SW 1271 (cell line): Measurements from ENCODE around the gene SMAD5.

Experiments
- DNase-seq, 2 experiments: peaks; one replicate each; lab custom pipeline; 2025; lab: John Stamatoyannopoulos, UW

Gene SMAD5

DNA sequence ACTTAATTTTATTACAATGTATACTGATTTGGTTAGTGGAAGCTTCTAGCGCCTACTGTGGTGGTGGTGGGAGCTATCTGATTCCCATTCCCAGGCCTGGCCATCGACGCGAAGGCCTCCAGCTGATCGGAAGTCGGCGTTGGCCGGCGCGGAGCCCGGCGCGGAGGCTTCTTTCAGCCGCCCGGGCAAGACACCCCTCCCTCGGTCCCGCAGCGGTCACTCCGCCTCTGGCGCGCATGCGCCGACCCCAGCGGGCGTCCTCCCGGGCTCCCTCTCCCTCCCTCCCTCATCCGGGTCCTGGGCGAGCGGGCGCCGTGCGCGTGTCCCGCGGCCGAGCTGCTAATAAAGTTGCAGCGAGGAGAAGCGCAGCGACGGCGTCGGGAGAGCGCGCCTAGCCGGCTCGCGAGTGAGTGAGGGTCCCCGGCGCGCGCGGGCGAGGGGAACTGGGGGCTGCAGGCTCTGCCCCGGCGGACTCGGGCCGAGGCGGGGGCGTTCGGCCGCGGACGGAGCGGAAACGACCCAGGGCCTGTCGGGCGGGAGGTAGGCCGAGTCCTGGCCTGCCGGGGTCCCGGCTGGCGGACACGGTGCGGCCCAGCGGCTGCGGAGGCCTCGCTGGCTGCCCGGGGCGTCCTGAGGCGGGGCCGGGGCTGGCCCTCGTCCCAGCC is at the start of gene SMAD5:
Gene SMAD5 (plus strand): TSS at position 289 of the 665 bp plus-strand sequence. CDS start 20,916 bp downstream, outside the sequence.
- DNase-seq: peak; percentile 73 to 91

DNA sequence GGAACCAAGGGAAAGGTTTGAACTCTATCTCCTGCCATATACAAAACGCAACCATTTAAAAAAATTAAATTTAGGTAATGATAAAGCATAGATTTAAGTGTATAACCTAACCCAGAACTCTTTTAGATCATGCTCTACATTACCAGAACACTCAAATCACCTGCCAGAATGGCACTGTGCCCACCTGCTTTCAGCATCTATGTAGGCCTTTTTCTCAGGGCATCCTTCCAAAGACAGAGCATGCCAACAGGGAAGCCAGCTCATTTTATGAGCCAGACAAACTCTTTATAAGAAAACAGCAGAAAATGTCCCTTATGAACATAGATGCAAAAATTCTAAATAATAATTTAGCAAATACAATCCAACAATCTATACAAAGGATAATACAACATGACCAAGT is 47.9 kb upstream of the SMAD5 start:
- no peak for DNase-seq

DNA sequence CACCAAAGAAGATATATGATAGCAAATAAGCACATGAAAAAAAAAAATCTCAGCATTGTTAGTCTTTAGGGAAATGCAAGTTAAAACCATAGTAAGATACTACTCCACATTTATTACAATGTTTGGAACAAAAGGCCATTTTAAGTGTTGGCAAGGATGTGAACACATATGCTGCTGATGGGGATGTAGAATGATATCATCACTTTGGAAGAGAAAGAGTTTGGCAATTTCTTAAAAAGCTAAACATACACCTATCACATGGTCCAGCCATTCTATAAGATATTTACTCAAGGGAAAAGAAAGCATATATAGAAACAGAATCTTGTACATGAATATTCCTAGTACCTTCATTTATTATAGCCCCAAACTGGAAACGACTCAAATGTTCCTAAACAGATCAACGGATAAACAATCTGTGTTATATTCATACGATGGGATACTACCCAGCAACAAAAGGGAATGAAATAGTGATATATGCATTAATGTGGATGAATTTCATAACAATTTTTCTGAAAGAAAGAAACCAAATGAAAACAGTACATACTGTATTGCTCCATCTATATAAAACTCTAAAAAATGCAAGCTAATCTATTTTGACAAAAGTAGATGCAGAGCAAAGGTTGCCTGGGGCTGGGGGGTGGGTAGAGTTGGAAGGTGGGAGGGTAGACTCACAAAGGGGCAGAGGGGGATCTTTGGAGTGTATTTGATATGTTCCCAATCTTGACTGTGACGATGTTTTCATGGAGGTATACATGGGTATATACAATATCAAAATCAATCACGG is 45.7 kb upstream of the SMAD5 start:
- DNase-seq: no peak

GRCh38 chr5:136087961-136088871 is 44.4 kb upstream of the SMAD5 start:
- DNase-seq: no peak

- no peak for DNase-seq
Observed at GRCh38 chr5:136089791-136090190, 42.9 kb upstream of the SMAD5 start.

- DNase-seq: no peak
Observed at GRCh38 chr5:136090319-136090718, 42.3 kb upstream of the SMAD5 start.

DNA sequence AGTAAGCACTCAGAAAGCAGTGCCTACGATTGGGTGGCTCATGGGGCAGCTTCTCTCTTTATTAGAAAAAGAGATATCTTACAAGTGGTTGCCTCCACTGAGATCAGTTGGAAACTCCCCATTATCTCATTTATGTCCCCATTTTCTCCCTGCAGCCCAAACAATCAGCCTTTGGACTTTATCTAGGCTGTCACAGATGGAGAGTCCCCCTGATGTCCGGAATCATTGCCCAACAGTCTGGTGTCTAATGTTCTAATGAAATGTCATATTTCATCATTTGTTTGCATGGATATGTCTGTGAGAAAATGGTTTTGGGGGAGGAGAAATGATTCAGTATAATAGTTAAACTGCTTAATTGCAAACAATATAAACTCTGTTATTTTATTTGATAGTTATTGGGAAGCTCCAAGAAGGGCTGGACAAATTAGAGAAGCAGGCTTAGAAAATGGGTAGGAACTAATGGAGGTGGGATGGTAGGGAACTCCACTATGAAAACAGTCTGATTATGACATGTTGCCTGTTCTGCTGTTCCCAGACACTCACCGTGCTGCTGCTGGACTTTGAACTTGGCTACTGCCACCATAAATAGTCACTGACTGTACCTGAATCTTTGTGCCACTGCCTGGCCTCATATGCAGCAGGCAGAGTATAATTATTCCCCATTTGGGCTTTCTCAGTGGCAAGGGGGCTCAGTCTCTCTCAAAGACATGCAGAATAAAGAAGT is 38.3 kb upstream of the SMAD5 start:
- no peak for DNase-seq

GRCh38 chr5:136094913-136095641 is 37.6 kb upstream of the SMAD5 start:
- no peak for DNase-seq

- DNase-seq: no peak
Observed at GRCh38 chr5:136098176-136098575, 34.5 kb upstream of the SMAD5 start.

GRCh38 chr5:136099870-136100269 is 32.8 kb upstream of the SMAD5 start:
- DNase-seq: no peak

DNA sequence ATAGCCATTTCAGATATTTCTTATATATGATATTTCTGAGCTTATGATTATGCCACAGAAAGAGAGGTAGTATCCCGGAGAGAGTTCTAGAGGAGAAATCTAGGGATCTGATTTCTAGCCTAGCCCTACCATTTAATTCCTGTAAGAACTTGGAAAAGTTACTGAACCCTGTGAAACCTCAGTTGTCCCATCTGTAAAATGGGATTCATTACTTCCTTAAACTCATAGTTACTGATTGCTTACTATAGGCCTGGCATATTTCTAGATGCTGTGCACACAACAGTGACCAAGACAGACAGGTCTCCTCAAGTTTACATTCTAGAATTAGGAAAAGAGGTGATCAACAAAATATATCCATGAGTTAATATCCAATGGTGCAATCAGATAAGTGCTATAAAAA is 30.8 kb upstream of the SMAD5 start:
- DNase-seq: no peak

GRCh38 chr5:136103118-136103517 is 29.5 kb upstream of the SMAD5 start:
- no peak for DNase-seq

GRCh38 chr5:136104306-136104965 is 28.2 kb upstream of the SMAD5 start:
- no peak for DNase-seq

- DNase-seq: no peak
Observed at GRCh38 chr5:136106351-136107031, 26.2 kb upstream of the SMAD5 start.

GRCh38 chr5:136108180-136108611 is 24.4 kb upstream of the SMAD5 start:
- DNase-seq: no peak

DNA sequence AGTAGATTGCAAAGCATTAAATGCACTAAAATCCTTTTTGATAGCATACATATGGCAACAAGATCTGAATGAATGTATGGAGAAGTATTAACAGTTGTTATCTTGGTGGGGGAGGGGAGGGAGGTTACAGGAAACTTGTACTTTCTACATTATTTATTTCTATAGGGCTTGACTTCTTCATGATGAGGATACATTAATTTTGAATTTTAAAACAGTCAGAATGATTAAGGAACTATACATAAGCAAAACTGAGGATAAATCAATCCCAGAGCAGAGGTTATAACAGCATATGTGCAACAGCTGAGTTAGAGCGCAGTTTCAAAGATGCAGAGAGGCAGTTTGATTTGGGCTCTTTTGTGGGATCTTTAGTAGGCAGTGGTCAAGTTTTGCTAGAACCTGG is 23.9 kb upstream of the SMAD5 start:
- no peak for DNase-seq

GRCh38 chr5:136109453-136110135 is 23.1 kb upstream of the SMAD5 start:
- DNase-seq: no peak

DNA sequence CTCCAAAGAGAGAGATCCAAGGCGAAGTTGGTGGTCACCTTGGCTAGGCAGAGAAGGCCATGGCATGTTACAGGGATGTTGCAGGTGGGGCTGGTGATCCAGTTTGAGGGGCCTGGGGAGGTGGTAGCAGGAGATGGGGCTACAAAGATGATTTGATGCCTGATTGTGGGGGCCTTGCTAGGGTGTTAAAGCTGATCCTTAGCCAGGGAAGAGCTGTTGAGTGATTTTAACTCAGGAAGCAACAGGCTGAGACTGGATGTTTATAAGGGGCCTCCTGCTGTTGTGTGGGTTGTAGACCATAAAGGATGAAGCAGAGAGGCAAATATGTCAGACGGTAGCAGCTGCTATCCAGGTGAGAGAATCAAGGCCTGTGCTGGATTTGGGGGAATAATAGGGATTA is 19.0 kb upstream of the SMAD5 start:
- no peak for DNase-seq

DNA sequence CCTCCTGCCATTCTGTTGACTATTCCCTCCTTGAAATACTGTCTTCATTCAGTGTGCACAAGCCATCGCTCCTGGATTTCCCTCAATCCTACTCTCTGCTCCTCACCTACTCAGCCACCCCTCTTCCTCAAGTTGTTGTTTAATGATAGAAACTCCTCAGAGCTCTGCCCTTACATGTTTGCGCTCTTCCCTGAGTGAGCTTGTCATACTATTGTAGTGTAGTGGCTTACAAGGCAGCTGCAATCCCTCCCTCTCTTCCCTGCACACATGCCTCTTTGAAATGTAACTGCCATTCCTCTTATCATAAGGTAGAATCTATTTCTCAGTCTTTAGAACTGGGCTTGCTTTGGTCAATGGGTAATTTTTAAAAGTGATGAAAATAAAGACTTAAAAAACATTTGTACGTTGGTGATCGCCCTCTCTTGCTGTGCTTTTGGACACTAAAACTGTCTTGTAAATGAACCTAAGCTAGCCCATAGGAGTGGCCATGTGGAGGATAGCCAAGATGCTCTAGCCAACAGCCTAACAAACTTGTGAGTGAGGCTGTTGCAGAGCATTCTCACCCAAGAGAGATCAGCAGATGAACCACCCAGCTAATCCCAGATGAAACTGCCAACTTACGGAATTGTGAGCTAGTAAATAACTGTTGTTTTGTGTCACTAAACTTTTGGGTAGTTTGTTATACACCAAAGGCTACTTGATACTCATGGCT is 18.1 kb upstream of the SMAD5 start:
- no peak for DNase-seq
